Measurements from ENCODE around the gene EPHB4. TPM values are rescaled to one million over a fixed set of nuclear protein-coding genes. Genes with fewer than 3 reads are reported as not detected.

The EPHB4 gene
- total RNA-seq, 2 donors from 2014 or later = 106 to 117 TPM

- Mint-ChIP-seq H3K27me3 (ENCODE audit: insufficient read depth) (no peaks in the 10 kb centered on the region), H3K4me3 (peak overlapping the region; percentile 88), H3K36me3 (ENCODE audit: low read depth) (peaks cover 45% of the 10 kb centered on the region), H3K27ac (peak overlapping the region; percentile 99), H3K9me3 (no peaks in the 10 kb centered on the region), H3K4me1 (peaks cover 7% of the 10 kb centered on the region)
- Histone ChIP-seq H3K27me3 (ENCODE audit: control insufficient read depth, insufficient read depth, low read length, poor library complexity, severe bottlenecking) (no peaks in the 10 kb centered on the region), H3K9ac (ENCODE audit: extremely low read depth, low read length, poor library complexity, severe bottlenecking) (peak overlapping the region; percentile 100), H3K9me3 (ENCODE audit: control insufficient read depth, low read length) (no peaks in the 10 kb centered on the region), H3K4me1 (ENCODE audit: control insufficient read depth, insufficient read depth, low read length) (peaks cover 3% of the 10 kb centered on the region), H3K27ac (ENCODE audit: low read depth, low read length) (peak overlapping the region; percentile 82), H3K36me3 (ENCODE audit: control insufficient read depth, insufficient read depth, low read length) (peaks cover 35% of the 10 kb centered on the region), H3K4me3 (ENCODE audit: low read length) (peak overlapping the region; percentile 92)
- no peak for TF ChIP-seq CTCF (conservative IDR thresholded peaks at IDR 0.05)
- DNase-seq = peak; percentile 70
- WGBS, 2 experiments (ENCODE audit: insufficient coverage in 1 of 2, insufficient read length in 1 of 2) = 15 to 30% methylated on average over 13 to 27 of the region's 27 CpGs
Observed at GRCh38 chr7:100867776-100868485, 40.6 kb upstream of the EPHB4 start.

- Mint-ChIP-seq H3K4me3 (peak within 1 kb of the TSS; percentile 88), H3K4me1 (peaks cover 13% of the 10 kb centered on the region)
Observed at GRCh38 chr7:100867040-100867775, 39.9 kb upstream of the EPHB4 start, which contains the start of gene TRIP6. TSS of gene TRIP6 (plus strand) at chr7:100867387. CDS start at chr7:100867498, 111 bp downstream.

GRCh38 chr7:100866729-100867039, 39.4 kb upstream of the EPHB4 start:
- Mint-ChIP-seq H3K27me3 (ENCODE audit: insufficient read depth) (no peaks in the 10 kb centered on the region), H3K36me3 (ENCODE audit: low read depth) (peaks cover 46% of the 10 kb centered on the region), H3K4me3 (peak overlapping the region; percentile 88), H3K27ac (peak overlapping the region; percentile 99), H3K9me3 (no peaks in the 10 kb centered on the region), H3K4me1 (peaks cover 13% of the 10 kb centered on the region)
- peaks cover 5% of the 10 kb centered on the region for H3K4me1 ChIP-seq (ENCODE audit: control insufficient read depth, insufficient read depth, low read length)
- no peaks in the 10 kb centered on the region for H3K9me3 ChIP-seq (ENCODE audit: control insufficient read depth, low read length)
- peak overlapping the region; percentile 92 for H3K4me3 ChIP-seq (ENCODE audit: low read length)
- peak overlapping the region; percentile 82 for H3K27ac ChIP-seq (ENCODE audit: low read depth, low read length)
- H3K9ac ChIP-seq (ENCODE audit: extremely low read depth, low read length, poor library complexity, severe bottlenecking) = peak overlapping the region; percentile 100
- DNase-seq = no peak
- peaks cover 27% of the 10 kb centered on the region for H3K36me3 ChIP-seq (ENCODE audit: control insufficient read depth, insufficient read depth, low read length)
- 61% methylated on average over 5 of the region's 5 CpGs; no CpG with 5 or more reads in 1 of the 2 experiments for WGBS, 2 experiments (ENCODE audit: insufficient coverage in 1 of 2, insufficient read length in 1 of 2)
- no peak for TF ChIP-seq CTCF (conservative IDR thresholded peaks at IDR 0.05)
- no peaks in the 10 kb centered on the region for H3K27me3 ChIP-seq (ENCODE audit: control insufficient read depth, insufficient read depth, low read length, poor library complexity, severe bottlenecking)

More at GRCh38 chr7:100867040-100867775, 39.9 kb upstream of the EPHB4 start, which contains the start of gene TRIP6:
- Histone ChIP-seq H3K4me3 (ENCODE audit: low read length) (peak within 1 kb of the TSS; percentile 92), H3K36me3 (ENCODE audit: control insufficient read depth, insufficient read depth, low read length) (peaks cover 30% of the 10 kb centered on the region), H3K9me3 (ENCODE audit: control insufficient read depth, low read length) (no peaks in the 10 kb centered on the region), H3K27ac (ENCODE audit: low read depth, low read length) (peak within 1 kb of the TSS; percentile 82), H3K27me3 (ENCODE audit: control insufficient read depth, insufficient read depth, low read length, poor library complexity, severe bottlenecking) (no peaks in the 10 kb centered on the region), H3K9ac (ENCODE audit: extremely low read depth, low read length, poor library complexity, severe bottlenecking) (peak within 1 kb of the TSS; percentile 100), H3K4me1 (ENCODE audit: control insufficient read depth, insufficient read depth, low read length) (peaks cover 5% of the 10 kb centered on the region)
- Mint-ChIP-seq H3K27me3 (ENCODE audit: insufficient read depth) (no peaks in the 10 kb centered on the region), H3K36me3 (ENCODE audit: low read depth) (peaks cover 44% of the 10 kb centered on the region), H3K27ac (peak within 1 kb of the TSS; percentile 99), H3K9me3 (no peaks in the 10 kb centered on the region)
- 1% methylated on average over 11 to 39 of the region's 42 CpGs for WGBS, 2 experiments (ENCODE audit: insufficient coverage in 1 of 2, insufficient read length in 1 of 2)
- peak; percentile 95 for DNase-seq
- TF ChIP-seq CTCF (conservative IDR thresholded peaks at IDR 0.05) = no peak
